HAP-1 (cell line): ENCODE results near the gene NFKBIB.

Experiments
- DNase-seq, 2 experiments: peaks; one replicate each; pipeline ENCODE4 v3.0.0-alpha.2; 2016 to 2020; ENCODE audit warnings: low spot score in 2 of 2
- H3K27me3 ChIP-seq: fragments of 250-450 bp; sonication (Bioruptor Pico); 2 replicates; pipeline ENCODE4 v1.5.1; 2020; ENCODE audit warnings: low read depth, mild to moderate bottlenecking, moderate library complexity
- H3K36me3 ChIP-seq: fragments of 250-450 bp; sonication (Bioruptor Pico); replicated peaks from 2 replicates; pipeline ENCODE4 v1.5.1; 2020; ENCODE audit warnings: mild to moderate bottlenecking
- H3K4me1 ChIP-seq: fragments of 250-450 bp; sonication (Bioruptor Pico); 2 replicates; pipeline ENCODE4 v1.5.1; 2020; ENCODE audit warnings: mild to moderate bottlenecking
- H3K4me3 ChIP-seq: fragments of 250-450 bp; sonication (Bioruptor Pico); 2 replicates; pipeline ENCODE4 v1.5.1; 2020; ENCODE audit warnings: mild to moderate bottlenecking, moderate library complexity
- H3K9me3 ChIP-seq: fragments of 250-450 bp; sonication (Bioruptor Pico); 2 replicates; pipeline ENCODE4 v1.5.1; 2020; ENCODE audit warnings: mild to moderate bottlenecking, moderate library complexity
- in situ Hi-C: fragments of 300-500 bp; cut with MboI; formaldehyde crosslinking; loops from 3 replicates; pipeline ENCODE4 v1.14.3; 2020; ENCODE audit warnings: low sequenced_read_pairs, inconsistent platforms, mixed read lengths

NFKBIB gene

DNA sequence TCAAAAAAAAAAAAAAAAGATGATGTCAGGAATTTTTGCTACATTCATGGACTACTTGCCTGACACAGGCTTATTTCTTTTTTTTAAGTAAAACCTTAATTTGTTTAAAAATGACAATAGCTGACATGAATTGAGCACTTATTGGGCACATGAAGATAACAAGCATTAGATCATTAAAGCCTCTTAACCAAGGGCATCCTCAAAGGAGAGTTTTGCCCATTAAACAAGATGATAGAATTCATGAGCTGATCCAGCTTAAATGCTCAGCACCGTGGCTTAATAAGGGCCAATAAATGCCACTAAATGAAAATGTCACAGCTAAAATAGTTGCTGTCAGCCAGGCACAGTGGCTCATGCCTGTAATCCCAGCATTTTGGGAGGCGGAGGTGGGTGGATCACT lies 56.5 kb downstream of the NFKBIB start:
- in situ Hi-C loops: no loop called here
- DNase-seq: no peak
- no peaks in the 10 kb centered on the region for H3K27me3 ChIP-seq
- no peak overlapping the region for H3K4me3 ChIP-seq
- H3K36me3 ChIP-seq: no peaks in the 10 kb centered on the region
- no peaks in the 10 kb centered on the region for H3K4me1 ChIP-seq
- H3K9me3 ChIP-seq: no peaks in the 10 kb centered on the region

DNA sequence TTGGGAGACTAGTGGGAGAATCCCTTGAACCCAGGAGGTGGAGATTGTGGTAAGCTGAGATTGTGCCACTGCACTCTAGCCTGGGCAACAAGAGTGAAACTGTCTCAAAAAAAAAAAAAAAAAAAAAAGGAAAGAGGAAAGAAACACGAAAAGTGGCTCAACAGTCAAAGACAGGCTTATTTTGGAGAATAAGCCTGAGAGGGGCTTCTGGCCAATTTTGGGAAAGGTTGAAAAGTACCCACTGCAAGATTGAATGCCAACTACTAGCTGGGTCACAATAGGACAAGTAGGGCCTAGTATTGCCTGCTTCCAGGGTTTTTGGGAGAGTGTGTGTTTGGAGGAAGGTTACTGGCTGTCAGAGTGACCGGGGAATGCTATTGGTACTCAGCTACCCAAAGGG lies 58.5 kb downstream of the NFKBIB start:
- no peaks in the 10 kb centered on the region for H3K27me3 ChIP-seq
- H3K9me3 ChIP-seq: no peaks in the 10 kb centered on the region
- H3K36me3 ChIP-seq: no peaks in the 10 kb centered on the region
- no peak overlapping the region for H3K4me3 ChIP-seq
- DNase-seq: no peak
- in situ Hi-C loops: no loop called here
- no peaks in the 10 kb centered on the region for H3K4me1 ChIP-seq
